ENCODE results near the gene ZBTB20.

- TF ChIP-seq, protein P1, sequence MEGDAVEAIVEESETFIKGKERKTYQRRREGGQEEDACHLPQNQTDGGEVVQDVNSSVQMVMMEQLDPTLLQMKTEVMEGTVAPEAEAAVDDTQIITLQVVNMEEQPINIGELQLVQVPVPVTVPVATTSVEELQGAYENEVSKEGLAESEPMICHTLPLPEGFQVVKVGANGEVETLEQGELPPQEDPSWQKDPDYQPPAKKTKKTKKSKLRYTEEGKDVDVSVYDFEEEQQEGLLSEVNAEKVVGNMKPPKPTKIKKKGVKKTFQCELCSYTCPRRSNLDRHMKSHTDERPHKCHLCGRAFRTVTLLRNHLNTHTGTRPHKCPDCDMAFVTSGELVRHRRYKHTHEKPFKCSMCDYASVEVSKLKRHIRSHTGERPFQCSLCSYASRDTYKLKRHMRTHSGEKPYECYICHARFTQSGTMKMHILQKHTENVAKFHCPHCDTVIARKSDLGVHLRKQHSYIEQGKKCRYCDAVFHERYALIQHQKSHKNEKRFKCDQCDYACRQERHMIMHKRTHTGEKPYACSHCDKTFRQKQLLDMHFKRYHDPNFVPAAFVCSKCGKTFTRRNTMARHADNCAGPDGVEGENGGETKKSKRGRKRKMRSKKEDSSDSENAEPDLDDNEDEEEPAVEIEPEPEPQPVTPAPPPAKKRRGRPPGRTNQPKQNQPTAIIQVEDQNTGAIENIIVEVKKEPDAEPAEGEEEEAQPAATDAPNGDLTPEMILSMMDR (IDR thresholded peaks at IDR 0.05) = no peak
- no peak for TF ChIP-seq POLR2A (IDR thresholded peaks at IDR 0.05)
Observed at GRCh38 chr3:114600571-114600970, 546.5 kb downstream of the ZBTB20 start.
